Central memory CD4-positive, alpha-beta T cell (primary cell): ENCODE measurements around the gene CCDC92.

Source experiments
- DNase-seq: peaks from one replicate; pipeline ENCODE4 v3.0.0; 2022
- total RNA-seq, 3 experiments: gene quantifications; one replicate each; lab custom pipeline; 2026; lab: John Stamatoyannopoulos, UW

The CCDC92 gene
- 11.0 to 44.9 (median 28.0) reads per million in 3 experiments for total RNA-seq

- DNase-seq: peak; percentile 92
These were observed at the start of gene CCDC92, which contains the start of gene ZNF664 for GRCh38 chr12:123972457-123973401. Gene CCDC92, minus strand, starts transcription at chr12:123972831. Its CDS starts 28,526 bp downstream, at chr12:123944305. Gene ZNF664, plus strand, starts transcription at chr12:123973215. Its CDS starts 38,930 bp downstream, at chr12:124012145.

GRCh38 chr12:124022161-124022560 lies 49.5 kb upstream of the CCDC92 start:
- no peak for DNase-seq

GRCh38 chr12:124021007-124021406 lies 48.4 kb upstream of the CCDC92 start:
- no peak for DNase-seq

GRCh38 chr12:124020514-124020949 lies 47.9 kb upstream of the CCDC92 start:
- no peak for DNase-seq

GRCh38 chr12:124019115-124019514 lies 46.5 kb upstream of the CCDC92 start:
- no peak for DNase-seq

- no peak for DNase-seq
These were observed 45.9 kb upstream of the CCDC92 start for GRCh38 chr12:124018539-124018938.

GRCh38 chr12:124017064-124017463 lies 44.4 kb upstream of the CCDC92 start:
- no peak for DNase-seq

- no peak for DNase-seq
These were observed 43.1 kb upstream of the CCDC92 start for GRCh38 chr12:124015494-124016461.

GRCh38 chr12:124013073-124013472 lies 40.4 kb upstream of the CCDC92 start:
- no peak for DNase-seq

- no peak for DNase-seq
These were observed 38.9 kb upstream of the CCDC92 start for GRCh38 chr12:124011435-124012115.

GRCh38 chr12:124010687-124011086 lies 38.1 kb upstream of the CCDC92 start:
- no peak for DNase-seq

GRCh38 chr12:124009781-124010180 lies 37.1 kb upstream of the CCDC92 start:
- no peak for DNase-seq

- no peak for DNase-seq
These were observed 36.0 kb upstream of the CCDC92 start for GRCh38 chr12:124008595-124008994.

- no peak for DNase-seq
These were observed 35.4 kb upstream of the CCDC92 start for GRCh38 chr12:124007826-124008570.

GRCh38 chr12:124006846-124007713 lies 34.4 kb upstream of the CCDC92 start:
- no peak for DNase-seq

GRCh38 chr12:124006085-124006845 lies 33.6 kb upstream of the CCDC92 start:
- DNase-seq: peak; percentile 6

- DNase-seq: no peak
These were observed 31.7 kb upstream of the CCDC92 start for GRCh38 chr12:124004233-124004875.

- no peak for DNase-seq
These were observed 30.0 kb upstream of the CCDC92 start for GRCh38 chr12:124002654-124003053.

GRCh38 chr12:124002021-124002644 lies 29.5 kb upstream of the CCDC92 start:
- DNase-seq: no peak
